ENCODE measurements around the gene ANKS1A. TPM values are rescaled to one million over a fixed set of nuclear protein-coding genes. Genes with fewer than 3 reads are reported as not detected.
A peak's percentile ranks its signal among the peaks of the same experiment; 100 is the strongest.
"Not testable (repeated sequence)": the region's sequence is repeated elsewhere in the genome, so short reads cannot be mapped to it uniquely, and the experiment has no call there.

ANKS1A gene
- polyA plus RNA-seq, 6 donors from 2014 or later, result 1.4 to 5.5 (median 2.3) TPM; not detected in 1

DNA sequence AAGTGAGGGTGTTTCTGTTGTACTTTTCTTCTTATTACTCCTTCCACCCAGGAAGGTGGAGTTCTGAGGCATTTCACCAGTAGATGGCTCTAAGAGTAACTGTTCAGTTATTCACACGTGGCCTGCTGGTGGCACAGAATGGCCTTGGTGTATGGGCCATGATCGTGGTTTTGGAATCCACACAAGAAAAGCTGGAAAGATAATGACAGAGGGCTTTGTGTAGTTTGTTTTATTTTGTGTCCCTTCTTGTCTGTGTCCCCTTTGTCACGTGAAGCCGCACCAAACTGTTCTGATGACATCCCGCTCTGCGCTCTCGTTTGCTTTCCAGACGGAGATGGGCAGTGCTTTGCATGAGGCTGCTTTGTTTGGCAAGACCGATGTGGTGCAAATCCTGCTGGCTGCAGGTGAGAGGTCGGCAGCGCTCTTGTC lies 93.4 kb downstream of the ANKS1A start:
- Mint-ChIP-seq H3K27ac (peak overlapping the region in 1 of 6 donors; percentile 3), H3K9me3 (no peaks in the 10 kb centered on the region), H3K4me1 (no peaks in the 10 kb centered on the region), H3K36me3 (peaks cover 16 to 21% of the 10 kb centered on the region in 2 donors), H3K27me3 (no peaks in the 10 kb centered on the region), H3K4me3 (no peak overlapping the region)
- ATAC-seq (ENCODE audit: low read depth in 2 of 2) (no peak), DNase-seq (no peak)

DNA sequence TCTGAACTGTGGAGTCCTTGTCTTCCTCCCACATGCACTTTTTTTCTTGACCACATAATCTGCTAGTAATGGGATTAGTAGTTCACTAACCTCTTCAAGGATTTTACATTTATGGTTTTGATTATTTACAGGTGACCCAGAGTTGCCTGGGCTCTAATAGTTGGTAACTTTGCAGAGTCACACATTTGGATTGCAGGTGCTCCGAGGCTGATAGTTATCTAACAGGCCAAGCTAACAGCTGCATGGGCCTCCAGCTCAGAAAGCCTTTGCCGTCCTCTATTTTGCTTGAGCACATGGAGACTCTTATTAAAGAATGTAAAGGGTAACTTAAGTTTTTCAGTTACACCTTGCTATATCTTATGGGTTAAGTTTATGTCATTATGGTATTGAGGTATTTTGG lies 95.4 kb downstream of the ANKS1A start:
- H3K4me3 Mint-ChIP-seq, result no peak overlapping the region
- peaks cover 21 to 23% of the 10 kb centered on the region in 2 donors for H3K36me3 Mint-ChIP-seq
- no peak for ATAC-seq (ENCODE audit: low read depth in 2 of 2)
- no peaks in the 10 kb centered on the region for H3K27me3 Mint-ChIP-seq
- H3K9me3 Mint-ChIP-seq, result no peaks in the 10 kb centered on the region
- no peak overlapping the region for H3K27ac Mint-ChIP-seq
- DNase-seq, result no peak
- H3K4me1 Mint-ChIP-seq, result no peaks in the 10 kb centered on the region

DNA sequence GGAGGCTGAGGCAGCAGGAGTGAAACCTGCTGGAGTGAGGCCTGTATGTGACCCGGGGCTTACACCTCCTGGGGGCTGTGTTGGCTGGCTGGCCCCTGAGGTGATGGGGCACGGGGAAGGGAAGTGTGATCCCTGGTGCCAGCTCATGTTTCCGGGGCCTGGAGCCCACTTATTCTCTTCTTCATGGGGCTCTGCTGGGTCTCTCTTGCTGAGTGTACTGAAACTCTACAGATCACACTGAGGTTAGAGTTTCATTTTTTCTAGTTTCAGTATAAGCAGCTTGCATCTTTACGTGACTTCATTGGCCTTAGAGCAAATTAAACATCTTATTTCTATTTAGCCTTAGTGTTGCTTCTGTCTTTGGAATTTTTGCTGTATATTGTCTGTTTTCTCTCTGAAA lies 96.2 kb downstream of the ANKS1A start:
- Mint-ChIP-seq H3K27ac (peak overlapping the region in 2 of 6 donors; percentile 24 to 49), H3K4me1 (no peaks in the 10 kb centered on the region), H3K9me3 (no peaks in the 10 kb centered on the region), H3K4me3 (no peak overlapping the region), H3K27me3 (no peaks in the 10 kb centered on the region), H3K36me3 (peaks cover 21 to 30% of the 10 kb centered on the region in 2 donors)
- no peak for DNase-seq
- no peak for ATAC-seq (ENCODE audit: low read depth in 2 of 2)

DNA sequence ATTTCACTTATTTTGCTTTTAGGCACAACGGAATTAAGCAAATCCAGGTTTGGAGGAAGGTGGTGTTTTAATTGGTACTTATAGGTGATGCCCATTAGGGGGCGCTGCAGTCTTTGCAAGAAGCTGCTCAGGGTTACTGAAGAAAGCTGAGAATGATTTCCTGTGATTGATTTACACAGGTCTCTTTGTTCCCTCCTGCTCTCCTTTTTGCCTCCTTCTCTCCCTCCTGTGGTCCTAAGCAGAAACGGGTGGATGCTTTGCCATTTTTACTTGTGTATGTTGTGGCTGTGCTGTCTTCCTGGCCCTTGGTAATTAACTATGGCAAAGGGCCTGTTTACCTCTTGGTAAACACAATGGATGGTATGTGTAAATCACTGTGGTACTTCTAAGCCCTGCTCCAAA lies 97.8 kb downstream of the ANKS1A start:
- H3K9me3 Mint-ChIP-seq, result no peaks in the 10 kb centered on the region
- H3K27ac Mint-ChIP-seq, result peak overlapping the region in 1 of 6 donors; percentile 16
- H3K4me1 Mint-ChIP-seq, result no peaks in the 10 kb centered on the region
- H3K27me3 Mint-ChIP-seq, result no peaks in the 10 kb centered on the region
- no peak overlapping the region for H3K4me3 Mint-ChIP-seq
- DNase-seq (peak; percentile 41), ATAC-seq (ENCODE audit: low read depth in 2 of 2) (peak in 1 of 2 donors; percentile 28)
- peaks cover 21 to 38% of the 10 kb centered on the region in 2 donors for H3K36me3 Mint-ChIP-seq

DNA sequence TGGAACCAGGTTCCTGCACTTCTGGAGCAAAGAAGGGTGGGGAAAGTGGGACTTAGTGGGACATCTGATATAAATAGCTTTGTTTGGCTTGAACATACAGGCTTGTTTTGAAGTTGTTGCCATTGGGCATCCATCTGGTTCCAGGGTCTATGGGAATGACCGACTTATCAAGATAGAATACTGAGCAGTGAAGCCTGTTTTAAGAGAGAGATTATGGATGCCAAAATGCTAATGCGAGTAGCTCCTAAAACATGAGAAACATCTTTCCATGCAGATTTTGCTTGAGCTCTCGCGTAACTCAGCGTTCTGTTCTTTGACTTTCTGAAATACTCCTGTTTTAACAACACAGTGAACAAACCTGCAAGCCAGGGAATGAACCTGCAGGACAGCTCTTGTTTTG lies 98.5 kb downstream of the ANKS1A start:
- Mint-ChIP-seq H3K9me3 (no peaks in the 10 kb centered on the region), H3K4me1 (no peaks in the 10 kb centered on the region), H3K27me3 (no peaks in the 10 kb centered on the region), H3K27ac (peak overlapping the region in 1 of 6 donors; percentile 48), H3K36me3 (peaks cover 15 to 43% of the 10 kb centered on the region in 2 donors), H3K4me3 (no peak overlapping the region)
- DNase-seq (no peak), ATAC-seq (ENCODE audit: low read depth in 2 of 2) (no peak)

DNA sequence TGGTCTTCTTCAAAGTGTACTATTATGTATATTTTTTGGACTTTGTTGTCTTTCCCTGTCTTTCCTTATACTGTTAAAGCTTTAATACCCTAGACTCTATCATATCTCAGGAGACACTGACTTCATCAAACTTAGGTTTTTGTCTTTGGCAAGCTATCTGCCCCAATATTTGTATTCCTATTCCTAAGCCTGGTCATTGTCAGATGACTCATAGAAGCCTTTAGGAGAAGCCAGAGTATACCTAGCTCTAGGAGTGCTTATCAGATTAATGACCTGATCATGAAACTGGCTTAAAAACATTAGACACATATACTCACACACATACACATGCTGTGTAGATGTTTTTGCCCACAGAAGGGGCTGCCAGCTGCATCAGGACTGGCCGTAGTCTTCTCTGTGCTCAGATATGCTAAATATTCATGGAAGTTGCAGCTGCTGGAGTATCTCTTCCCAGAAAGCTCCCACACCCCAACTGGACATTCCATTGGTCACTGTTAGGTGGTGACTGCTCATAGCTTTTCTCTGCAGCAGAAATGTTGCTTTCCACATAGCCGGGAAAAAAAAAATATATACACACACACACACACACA lies 102.0 kb downstream of the ANKS1A start:
- DNase-seq, result no peak
- Mint-ChIP-seq H3K36me3 (peaks cover 23 to 39% of the 10 kb centered on the region in 2 donors), H3K9me3 (no peaks in the 10 kb centered on the region), H3K27ac (peak overlapping the region in 1 of 6 donors; percentile 55), H3K27me3 (no peaks in the 10 kb centered on the region), H3K4me3 (no peak overlapping the region), H3K4me1 (no peaks in the 10 kb centered on the region)
- ATAC-seq (ENCODE audit: low read depth in 2 of 2), result no peak

DNA sequence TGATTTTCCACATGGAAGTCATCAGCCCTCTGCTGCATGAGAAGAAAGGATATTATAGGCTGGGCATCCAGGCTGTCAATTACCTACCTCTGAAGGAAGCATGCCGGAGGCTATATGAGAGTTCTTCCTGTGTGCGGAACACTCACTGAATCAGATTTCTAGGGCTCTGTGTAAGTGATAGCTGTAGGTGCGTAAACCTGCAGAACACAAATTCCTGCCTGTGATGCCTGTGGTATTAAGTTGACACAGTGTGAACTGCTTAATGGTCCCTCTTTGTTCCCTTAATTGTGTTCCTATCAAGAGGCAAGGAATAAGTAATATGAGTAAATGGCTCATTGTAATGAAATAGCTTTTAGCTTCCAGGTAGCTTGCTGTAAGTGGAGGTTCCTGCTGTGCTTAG lies 103.3 kb downstream of the ANKS1A start:
- no peak for DNase-seq
- Mint-ChIP-seq H3K27me3 (no peaks in the 10 kb centered on the region), H3K27ac (no peak overlapping the region), H3K9me3 (peaks cover 0 to 4% (median 0%) of the 10 kb centered on the region in 7 donors), H3K36me3 (peaks cover 23 to 39% of the 10 kb centered on the region in 2 donors), H3K4me3 (no peak overlapping the region), H3K4me1 (no peaks in the 10 kb centered on the region)
- no peak for ATAC-seq (ENCODE audit: low read depth in 2 of 2)

DNA sequence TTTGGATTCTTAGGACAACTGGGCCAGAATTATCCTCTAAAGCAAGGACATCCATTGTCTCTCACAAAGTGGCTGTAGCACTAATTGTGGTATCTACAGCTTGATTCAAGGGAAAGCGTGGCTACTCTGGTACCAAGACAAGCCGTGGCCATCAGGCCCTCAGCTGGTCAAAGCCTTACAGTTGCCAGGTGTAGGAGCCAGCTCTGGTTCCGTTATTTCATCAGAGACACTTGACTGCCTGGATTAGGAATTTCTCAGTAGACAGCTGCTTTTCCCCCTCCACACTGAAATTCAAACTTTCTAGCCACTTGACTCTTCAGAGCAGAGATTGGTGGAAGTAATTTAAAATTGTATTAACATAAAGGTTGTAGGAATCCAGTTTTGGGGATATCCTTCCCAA lies 104.2 kb downstream of the ANKS1A start:
- Mint-ChIP-seq H3K27ac (no peak overlapping the region), H3K9me3 (peaks cover 0 to 4% (median 0%) of the 10 kb centered on the region in 7 donors), H3K4me3 (no peak overlapping the region), H3K36me3 (peaks cover 23 to 39% of the 10 kb centered on the region in 2 donors), H3K27me3 (no peaks in the 10 kb centered on the region), H3K4me1 (no peaks in the 10 kb centered on the region)
- ATAC-seq (ENCODE audit: low read depth in 2 of 2) (no peak), DNase-seq (no peak)

DNA sequence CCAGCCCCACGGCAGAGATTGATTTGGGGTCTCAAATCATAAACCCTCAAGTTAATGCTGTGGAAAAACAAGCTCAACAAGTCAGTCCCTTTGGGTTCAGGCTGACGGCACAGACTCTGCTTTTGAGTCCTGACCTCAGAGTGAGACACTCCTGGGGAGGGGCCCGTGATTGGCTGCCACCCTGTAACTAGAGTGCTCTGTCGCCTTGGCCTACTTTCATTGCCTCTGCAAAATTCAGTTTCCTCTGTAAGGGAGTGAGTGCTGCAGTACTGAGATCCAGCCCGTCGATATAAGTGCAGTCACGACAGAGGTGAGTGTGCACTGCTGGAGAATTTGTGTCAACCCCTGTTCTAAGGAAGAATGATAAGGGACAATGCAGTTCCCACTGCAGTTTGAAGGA lies 105.6 kb downstream of the ANKS1A start:
- ATAC-seq (ENCODE audit: low read depth in 2 of 2) (no peak), DNase-seq (no peak)
- peak overlapping the region in 2 of 6 donors; percentile 26 to 84 for H3K27ac Mint-ChIP-seq
- peaks cover 0 to 4% (median 0%) of the 10 kb centered on the region in 7 donors for H3K9me3 Mint-ChIP-seq
- no peaks in the 10 kb centered on the region for H3K4me1 Mint-ChIP-seq
- H3K4me3 Mint-ChIP-seq, result no peak overlapping the region
- no peaks in the 10 kb centered on the region for H3K27me3 Mint-ChIP-seq
- H3K36me3 Mint-ChIP-seq, result peaks cover 23 to 36% of the 10 kb centered on the region in 2 donors

DNA sequence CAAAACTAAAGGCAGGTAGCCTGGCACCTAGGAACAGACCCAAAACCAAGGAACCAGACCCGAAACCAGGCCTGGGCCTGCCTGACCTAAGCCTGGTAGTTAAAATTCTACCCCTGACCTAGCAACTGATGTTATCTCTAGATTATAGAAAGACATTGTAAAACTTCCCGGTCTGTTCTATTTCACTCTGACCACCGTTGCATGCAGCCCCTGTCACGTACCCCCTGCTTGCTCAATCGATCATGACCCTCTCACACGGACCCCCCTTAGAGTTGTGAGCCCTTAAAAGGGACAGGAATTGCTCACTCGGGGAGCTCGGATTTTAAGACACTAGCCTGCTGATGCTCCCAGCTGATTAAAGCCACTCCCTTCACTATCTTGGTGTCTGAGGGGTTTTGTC lies 109.4 kb downstream of the ANKS1A start:
- DNase-seq; H3K27ac Mint-ChIP-seq; H3K9me3 Mint-ChIP-seq; ATAC-seq (ENCODE audit: low read depth in 2 of 2); H3K4me1 Mint-ChIP-seq; H3K4me3 Mint-ChIP-seq; H3K27me3 Mint-ChIP-seq: not testable (repeated sequence)
- peaks cover 20 to 22% of the 10 kb centered on the region in 2 donors for H3K36me3 Mint-ChIP-seq

DNA sequence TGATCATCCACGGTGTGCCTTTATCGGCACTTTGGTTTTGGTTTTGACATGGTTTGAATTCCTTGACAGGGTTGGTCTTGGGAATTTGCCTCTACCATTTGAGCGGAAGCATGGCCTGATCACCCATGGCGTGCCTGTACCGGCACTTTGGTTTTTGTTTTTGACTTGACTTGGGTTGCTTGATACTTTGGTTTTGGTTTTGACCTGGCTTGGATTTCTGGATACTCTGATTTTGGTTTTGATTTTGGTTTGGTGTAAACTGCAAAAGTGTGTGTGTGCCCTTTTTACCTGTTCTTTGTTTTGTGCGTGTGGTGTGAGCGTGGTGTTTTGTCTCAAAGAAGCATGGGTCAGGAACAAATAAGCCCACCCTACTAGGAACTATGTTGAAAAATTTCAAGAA lies 110.1 kb downstream of the ANKS1A start:
- H3K9me3 Mint-ChIP-seq; H3K27ac Mint-ChIP-seq; DNase-seq; H3K27me3 Mint-ChIP-seq; H3K4me1 Mint-ChIP-seq; ATAC-seq (ENCODE audit: low read depth in 2 of 2); H3K4me3 Mint-ChIP-seq: not testable (repeated sequence)
- peaks cover 14 to 17% of the 10 kb centered on the region in 2 donors for H3K36me3 Mint-ChIP-seq

DNA sequence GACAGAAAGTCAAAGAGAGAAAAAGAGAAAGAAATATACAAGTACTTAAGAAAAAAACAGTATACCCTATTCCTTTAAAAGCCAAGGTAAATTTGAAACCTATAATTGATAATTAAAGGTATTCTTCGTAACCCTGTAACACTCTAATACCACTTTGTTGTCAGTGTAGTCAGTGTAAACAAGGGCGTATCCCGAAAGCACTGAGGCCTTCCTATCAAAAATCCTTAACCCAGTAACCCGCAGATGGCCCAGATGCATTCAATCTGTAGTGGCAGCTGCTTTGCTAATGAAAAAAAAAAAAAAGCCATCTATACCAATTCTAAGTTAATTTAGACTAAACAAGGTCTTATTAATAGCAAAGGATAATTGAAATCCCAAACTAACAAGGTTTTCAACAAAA lies 110.9 kb downstream of the ANKS1A start:
- not testable (repeated sequence) for DNase-seq; ATAC-seq (ENCODE audit: low read depth in 2 of 2); H3K4me3 Mint-ChIP-seq; H3K4me1 Mint-ChIP-seq; H3K27me3 Mint-ChIP-seq; H3K27ac Mint-ChIP-seq; H3K9me3 Mint-ChIP-seq
- peaks cover 8 to 16% of the 10 kb centered on the region in 2 donors for H3K36me3 Mint-ChIP-seq

DNA sequence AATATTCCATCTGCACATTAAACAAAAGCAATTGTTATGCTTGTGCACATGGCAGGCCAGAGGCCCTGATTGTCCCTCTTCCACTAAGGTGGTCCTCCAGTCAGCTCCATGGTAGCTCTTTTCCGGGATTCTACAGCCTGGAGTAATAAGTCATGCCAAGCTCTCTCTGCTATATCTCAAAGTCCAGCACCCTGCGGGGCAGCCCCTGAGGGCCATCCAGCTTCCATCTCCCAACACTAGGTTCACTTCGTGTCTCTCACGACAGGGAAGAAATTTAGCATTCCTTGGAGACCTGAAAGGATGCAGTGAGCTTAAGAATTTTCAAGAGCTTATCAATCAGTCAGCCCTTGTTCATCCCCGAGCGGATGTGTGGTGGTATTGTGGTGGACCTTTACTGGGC lies 112.3 kb downstream of the ANKS1A start:
- not testable (repeated sequence) for H3K27me3 Mint-ChIP-seq; H3K9me3 Mint-ChIP-seq; ATAC-seq (ENCODE audit: low read depth in 2 of 2); H3K4me1 Mint-ChIP-seq; H3K4me3 Mint-ChIP-seq; H3K27ac Mint-ChIP-seq; DNase-seq
- peaks cover 0 to 23% of the 10 kb centered on the region in 2 donors for H3K36me3 Mint-ChIP-seq

DNA sequence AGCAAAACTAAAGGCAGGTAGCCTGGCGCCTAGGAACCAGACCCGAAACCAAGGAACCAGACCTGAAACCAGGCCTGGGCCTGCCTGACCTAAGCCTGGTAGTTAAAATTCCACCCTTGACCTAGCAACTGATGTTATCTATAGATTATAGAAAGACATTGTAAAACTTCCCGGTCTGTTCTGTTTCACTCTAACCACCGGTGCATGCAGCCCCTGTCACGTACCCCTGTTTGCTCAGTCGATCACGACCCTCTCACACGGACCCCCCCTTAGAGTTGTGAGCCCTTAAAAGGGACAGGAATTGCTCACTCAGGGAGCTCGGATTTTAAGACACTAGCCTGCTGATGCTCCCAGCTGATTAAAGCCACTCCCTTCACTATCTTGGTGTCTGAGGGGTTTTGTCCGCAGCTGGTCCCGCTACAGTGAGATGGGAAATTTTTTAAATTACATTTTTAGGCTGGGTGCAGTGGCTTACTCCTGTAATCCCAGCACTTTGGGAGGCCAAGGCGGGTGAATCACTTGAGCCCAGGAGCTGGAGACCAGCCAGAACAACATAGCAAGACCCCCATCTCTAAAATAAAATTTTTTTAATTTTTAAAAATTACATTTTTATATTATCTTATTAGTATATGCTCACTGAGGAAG lies 115.0 kb downstream of the ANKS1A start:
- H3K4me3 Mint-ChIP-seq; DNase-seq; H3K4me1 Mint-ChIP-seq; H3K27me3 Mint-ChIP-seq; H3K9me3 Mint-ChIP-seq; ATAC-seq (ENCODE audit: low read depth in 2 of 2); H3K27ac Mint-ChIP-seq: not testable (repeated sequence)
- peaks cover 0 to 23% of the 10 kb centered on the region in 2 donors for H3K36me3 Mint-ChIP-seq

All from naive B cell (primary cell).